Dermis microvascular lymphatic vessel endothelial cell (primary cell): ENCODE results near the gene ATP8A1. TPM values are rescaled to one million over a fixed set of nuclear protein-coding genes. Genes with fewer than 3 reads are reported as not detected.
"Not testable (repeated sequence)": the region's sequence is repeated elsewhere in the genome, so short reads cannot be mapped to it uniquely, and the experiment has no call there.

ENCODE experiments used
- DNase-seq, 2 donors: peaks; one replicate each; pipeline versions ENCODE4 v3.0.0 to v3.0.0-alpha.2; 2010; ENCODE audit warnings: low read depth in 2 of 2
- total RNA-seq: library from RNA; depleted of rRNA; stranded (reverse); fragments of >200 nt; gene quantifications from 2 replicates; pipeline ENCODE4 v1.2.1, GENCODE V29; 2014

Gene ATP8A1
- total RNA-seq, 1 donor from 2014 or later, result 9.9 TPM

- DNase-seq, result no peak
Observed at GRCh38 chr4:42471896-42472295, 185.0 kb downstream of the ATP8A1 start.

GRCh38 chr4:42470023-42470422 is 186.9 kb downstream of the ATP8A1 start:
- no peak for DNase-seq

DNA sequence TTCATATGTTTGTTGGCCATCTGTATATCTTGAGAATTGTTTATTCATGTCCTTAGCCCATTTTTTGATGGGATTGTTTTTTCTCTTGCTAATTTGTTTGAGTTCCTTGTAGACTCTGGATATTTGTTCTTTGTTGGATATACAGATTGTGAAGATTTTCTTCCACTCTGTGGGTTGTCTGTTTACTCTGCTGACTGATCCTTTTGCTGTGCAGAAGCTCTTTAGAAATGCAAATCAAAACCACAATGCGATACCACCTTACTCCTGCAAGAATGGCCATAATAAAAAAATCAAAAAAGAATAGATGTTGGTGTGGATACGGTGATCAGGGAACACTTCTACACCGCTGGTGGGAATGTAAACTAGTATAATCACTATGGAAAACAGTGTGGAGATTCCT is 189.1 kb downstream of the ATP8A1 start:
- DNase-seq, result not testable (repeated sequence)

DNA sequence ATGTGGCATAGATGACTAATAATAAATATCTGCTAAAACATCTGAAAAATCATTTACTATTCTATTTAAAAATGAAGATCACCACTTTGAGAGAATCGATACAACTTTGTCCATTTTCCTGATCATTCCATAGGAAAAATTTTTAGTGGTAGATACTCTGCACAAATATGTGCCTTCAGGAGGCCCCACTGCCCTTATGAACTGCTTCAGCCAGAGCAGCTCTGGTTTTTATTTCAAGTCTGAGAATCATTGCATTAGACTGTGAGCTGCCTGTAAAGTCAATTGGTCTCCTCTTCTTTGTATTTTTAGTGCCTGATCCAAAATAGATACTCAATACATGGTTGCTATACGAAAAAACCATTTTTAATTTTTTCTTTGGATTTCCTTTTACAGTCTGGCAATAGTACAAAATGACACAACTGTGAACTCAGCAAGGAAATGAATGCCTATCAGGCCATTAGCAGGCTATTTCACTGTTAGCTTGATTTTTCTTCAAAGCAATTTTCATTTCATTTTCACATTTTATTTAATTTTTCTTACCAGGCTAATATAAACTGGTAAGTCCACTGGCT is 190.5 kb downstream of the ATP8A1 start:
- DNase-seq, result no peak

GRCh38 chr4:42464550-42465094 is 192.3 kb downstream of the ATP8A1 start:
- DNase-seq, result no peak

DNA sequence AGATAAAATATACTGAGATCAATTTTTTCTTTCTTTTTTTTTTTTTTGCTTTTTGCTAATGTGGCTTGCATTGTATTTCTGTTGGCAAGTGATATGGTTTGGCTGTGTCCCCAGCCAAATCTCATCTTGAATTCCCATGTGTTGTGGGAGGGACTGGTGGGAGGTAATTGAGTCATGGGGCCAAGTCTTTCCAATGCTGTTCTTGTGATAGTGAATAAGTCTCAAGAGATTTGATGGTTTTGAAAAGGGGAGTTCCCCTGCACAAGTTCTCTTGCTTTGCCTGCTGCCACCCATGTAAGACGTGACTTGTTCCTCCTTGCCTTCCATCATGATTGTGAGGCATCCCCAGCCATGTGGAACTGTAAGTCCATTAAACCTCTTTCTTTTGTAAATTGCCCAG is 195.7 kb downstream of the ATP8A1 start:
- not testable (repeated sequence) for DNase-seq

DNA sequence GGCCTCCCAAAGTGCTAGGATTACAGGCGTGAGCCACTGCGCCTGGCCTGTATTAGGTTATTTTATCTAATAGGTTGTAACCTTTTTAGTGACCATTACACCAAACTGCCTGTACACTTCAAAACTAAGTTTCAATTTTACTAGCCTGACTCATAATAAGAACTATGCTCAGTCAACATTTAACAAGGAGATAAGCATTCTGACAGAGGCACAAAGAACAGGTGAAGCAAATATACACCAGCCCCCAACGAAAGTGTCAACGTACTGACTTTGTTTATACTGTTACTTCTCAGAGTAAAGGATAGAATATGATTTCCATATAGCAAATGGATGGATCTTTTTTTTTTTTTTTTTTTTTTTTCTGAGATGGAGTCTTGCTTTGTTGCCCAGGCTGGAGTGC is 196.9 kb downstream of the ATP8A1 start:
- DNase-seq, result no peak

- no peak for DNase-seq
Observed at GRCh38 chr4:42458657-42459056, 198.2 kb downstream of the ATP8A1 start.

GRCh38 chr4:42454755-42455420 is 202.0 kb downstream of the ATP8A1 start:
- DNase-seq, result no peak

GRCh38 chr4:42453612-42454011 is 203.3 kb downstream of the ATP8A1 start:
- no peak for DNase-seq

DNA sequence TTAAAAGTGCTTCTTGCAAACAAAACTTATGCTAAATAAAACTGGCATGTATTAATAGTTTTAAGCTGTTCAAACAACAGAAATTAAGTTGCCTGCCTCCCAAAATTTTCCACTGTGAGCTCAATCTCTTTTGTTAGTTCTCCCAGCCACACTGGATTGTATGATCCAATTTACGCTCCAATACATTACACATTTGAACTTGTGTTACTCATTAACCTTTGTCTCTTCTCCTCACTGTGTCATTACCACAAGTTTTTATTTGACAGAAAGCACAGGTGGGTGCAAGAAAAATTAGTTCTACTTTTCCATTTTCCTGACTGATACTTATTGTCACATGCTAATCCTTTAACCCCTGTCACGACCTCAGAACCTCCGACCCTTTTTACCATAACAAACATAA is 204.1 kb downstream of the ATP8A1 start:
- DNase-seq, result no peak

- no peak for DNase-seq
Observed at GRCh38 chr4:42446823-42447222, 210.1 kb downstream of the ATP8A1 start.

DNA sequence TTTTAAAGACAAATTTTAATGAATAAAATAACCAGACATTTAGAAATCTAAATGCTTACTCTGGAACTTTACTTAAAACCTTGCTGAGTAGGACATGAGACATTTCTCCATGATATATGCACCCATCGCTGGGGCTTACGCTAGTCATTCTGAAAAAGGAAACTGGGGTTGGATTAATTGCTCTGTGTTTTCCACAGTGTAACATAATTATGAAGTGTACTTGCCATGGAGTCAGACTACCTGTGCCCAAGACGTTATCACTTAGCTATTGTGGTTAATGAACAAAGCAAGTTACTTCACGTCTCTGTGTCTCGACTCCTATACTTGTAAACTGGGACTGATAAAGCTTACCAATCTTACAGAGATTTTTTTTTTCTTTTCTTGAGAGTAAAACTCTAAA is 211.9 kb downstream of the ATP8A1 start:
- no peak for DNase-seq

- DNase-seq, result peak in 1 of 2 donors; percentile 28
Observed at GRCh38 chr4:42442601-42443000, 214.3 kb downstream of the ATP8A1 start.

- no peak for DNase-seq
Observed at GRCh38 chr4:42440083-42440482, 216.8 kb downstream of the ATP8A1 start.

DNA sequence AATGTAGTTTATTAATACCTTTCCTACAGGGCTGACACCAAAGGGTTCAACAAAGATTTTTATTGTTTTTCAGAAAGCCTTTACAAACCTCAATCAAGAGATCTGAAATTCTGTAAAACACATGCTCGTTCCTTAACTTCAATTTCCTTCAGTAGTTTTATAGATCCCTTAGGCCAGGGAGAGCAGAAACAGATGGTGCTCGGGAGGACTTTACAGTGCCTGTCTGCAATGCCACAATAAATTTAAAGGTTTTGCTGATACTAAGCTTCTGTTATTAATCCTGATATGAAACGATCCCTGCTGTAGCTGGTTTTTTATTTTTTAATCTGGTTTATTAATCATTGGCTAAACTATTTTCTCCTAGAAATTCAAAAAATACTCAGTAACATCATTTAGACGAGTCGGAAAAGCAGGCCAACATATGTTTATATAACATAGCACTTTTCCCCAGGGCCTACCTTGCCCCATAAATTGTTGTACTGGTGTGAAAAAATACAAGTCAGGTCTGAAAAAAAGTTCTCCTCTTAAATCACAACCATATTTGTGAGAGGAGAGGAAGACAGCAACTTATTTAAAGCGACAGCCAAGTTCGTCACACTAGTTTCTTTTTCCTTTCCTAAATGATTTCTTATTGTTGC is 219.9 kb downstream of the ATP8A1 start:
- no peak for DNase-seq

DNA sequence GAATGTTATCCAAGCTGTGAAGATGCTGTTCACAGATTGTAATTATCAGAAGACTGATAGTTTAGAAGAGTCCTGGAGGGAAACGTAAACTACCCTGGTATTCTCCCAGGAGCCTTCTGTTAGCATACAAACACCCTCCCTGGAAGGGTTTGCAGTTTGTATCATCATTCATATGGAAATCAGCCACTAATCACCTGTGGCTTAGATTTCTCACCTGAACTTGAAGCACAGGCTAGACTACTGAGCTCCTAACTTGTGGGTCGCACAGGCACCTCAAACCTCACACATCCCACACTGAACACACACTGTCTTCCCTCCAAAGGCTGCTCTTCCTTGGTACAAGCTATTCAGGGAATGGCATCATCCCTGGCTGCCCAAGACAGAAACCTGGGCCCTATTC is 228.9 kb downstream of the ATP8A1 start:
- no peak for DNase-seq

DNA sequence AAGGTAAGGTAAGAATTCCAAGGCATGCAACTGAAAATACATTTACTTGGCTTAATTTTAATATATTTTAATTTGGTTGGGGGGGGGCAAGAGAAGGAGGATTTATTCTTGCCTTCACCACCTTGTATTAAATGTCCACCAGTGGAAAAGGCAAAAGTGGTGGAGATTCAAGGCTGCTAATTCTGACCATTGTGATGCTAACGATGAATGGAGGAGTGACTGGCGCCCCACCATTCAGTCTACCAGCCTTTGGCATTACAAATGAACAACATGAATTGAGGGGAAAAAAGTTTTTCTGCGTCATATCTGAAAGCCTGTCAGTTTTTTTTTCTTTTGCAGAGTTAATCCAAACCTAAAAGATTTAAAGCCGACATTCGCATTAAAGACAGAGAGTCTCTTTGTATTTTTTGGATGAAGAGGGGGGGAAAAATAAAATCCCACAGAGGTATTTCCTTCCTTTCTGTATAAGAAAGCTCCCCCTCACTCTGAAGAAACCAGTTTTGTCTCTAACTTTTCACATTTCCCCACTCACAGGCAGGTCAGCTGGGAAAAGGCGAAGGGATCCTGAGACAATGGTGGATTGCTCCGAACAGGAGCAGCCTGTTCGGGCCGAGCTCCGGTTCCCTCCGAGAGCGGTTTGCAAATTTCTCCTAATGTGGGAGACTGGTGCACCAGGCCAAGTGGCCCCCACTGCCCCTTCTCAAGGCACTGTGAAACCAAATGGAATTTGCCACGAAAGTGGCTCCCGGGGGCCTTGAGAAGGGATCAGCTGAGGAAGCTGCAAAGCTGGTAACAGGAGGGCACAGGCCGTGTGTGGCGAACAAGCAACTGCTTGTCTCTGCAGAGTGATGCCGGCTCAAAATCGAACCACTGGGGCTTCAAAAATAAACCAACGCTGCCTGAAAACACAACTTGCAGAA is 231.5 kb downstream of the ATP8A1 start:
- DNase-seq, result no peak

DNA sequence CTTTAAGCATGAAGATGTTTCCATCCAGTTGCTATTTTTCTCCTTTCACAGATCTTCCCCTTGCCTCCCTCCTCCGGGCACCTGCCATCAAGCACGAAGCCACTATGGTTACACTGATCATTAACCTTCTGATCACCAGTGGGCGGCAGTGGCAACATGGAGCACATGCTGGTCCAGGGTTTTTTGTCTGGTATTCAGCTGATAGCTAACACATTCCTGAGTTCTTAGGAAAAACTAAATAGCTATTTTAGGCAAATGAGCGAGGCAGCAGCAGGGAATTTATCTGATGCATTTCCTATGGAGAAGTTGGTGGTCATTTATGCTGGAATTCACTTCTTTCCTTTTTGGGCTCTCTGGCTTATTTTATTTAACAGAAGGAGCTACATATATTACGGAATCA is 236.8 kb downstream of the ATP8A1 start:
- DNase-seq, result no peak

DNA sequence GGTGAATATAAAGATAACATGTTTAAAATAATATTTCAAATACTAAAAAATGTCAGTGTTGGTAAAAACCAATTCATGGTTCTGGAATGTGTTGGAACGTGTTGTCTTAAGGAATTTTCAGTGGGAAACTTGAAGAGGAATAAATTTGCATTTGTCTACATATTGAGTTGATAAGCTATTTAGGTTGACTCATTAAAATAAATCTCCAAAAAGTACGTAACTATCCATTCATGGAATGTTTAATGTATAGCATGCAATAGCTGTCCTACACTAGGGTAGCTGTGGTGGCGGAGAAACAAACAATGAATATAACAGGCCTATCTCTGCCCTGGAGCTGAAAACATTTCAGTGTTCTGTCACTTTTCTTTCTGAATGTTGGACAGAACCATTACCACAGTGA is 239.4 kb downstream of the ATP8A1 start:
- DNase-seq, result no peak

GRCh38 chr4:42416017-42416416 is 240.9 kb downstream of the ATP8A1 start:
- no peak for DNase-seq

DNA sequence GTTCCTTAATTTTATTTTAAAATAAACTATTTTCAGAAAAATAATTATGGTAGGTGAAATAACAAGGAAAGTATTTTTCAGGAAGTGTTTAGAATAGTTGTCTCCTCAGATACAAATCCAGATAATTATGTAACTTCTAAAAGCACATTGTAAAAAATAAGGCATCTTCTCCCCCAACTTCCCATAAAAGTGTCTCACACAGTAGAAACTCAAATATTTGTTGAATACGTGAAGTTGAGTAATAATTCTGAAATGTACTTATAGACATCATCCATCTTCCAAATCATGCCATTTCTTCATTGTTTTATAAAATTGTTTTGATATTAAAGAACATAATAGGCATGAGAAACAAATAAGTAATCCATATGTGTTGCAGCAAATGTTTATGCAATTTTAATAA is 241.6 kb downstream of the ATP8A1 start:
- DNase-seq, result no peak
